HPDE6-E6E7 (cell line): ENCODE results near the gene TOR1A.
A peak's percentile ranks its signal among the peaks of the same experiment; 100 is the strongest.

Source experiments
- DNase-seq: peaks from one replicate; pipeline ENCODE4 v3.0.0; 2011; ENCODE audit warnings: missing footprints; ENCODE audit errors: extremely low spot score

The TOR1A gene

GRCh38 chr9:129823935-129824601, at the start of gene TOR1A:
TOR1A (minus strand) TSS chr9:129824136; CDS start chr9:129824085, 51 bp downstream.
- peak; percentile 80 for DNase-seq

- DNase-seq, result no peak
Measured at GRCh38 chr9:129871046-129871445, 47.1 kb upstream of the TOR1A start.

DNA sequence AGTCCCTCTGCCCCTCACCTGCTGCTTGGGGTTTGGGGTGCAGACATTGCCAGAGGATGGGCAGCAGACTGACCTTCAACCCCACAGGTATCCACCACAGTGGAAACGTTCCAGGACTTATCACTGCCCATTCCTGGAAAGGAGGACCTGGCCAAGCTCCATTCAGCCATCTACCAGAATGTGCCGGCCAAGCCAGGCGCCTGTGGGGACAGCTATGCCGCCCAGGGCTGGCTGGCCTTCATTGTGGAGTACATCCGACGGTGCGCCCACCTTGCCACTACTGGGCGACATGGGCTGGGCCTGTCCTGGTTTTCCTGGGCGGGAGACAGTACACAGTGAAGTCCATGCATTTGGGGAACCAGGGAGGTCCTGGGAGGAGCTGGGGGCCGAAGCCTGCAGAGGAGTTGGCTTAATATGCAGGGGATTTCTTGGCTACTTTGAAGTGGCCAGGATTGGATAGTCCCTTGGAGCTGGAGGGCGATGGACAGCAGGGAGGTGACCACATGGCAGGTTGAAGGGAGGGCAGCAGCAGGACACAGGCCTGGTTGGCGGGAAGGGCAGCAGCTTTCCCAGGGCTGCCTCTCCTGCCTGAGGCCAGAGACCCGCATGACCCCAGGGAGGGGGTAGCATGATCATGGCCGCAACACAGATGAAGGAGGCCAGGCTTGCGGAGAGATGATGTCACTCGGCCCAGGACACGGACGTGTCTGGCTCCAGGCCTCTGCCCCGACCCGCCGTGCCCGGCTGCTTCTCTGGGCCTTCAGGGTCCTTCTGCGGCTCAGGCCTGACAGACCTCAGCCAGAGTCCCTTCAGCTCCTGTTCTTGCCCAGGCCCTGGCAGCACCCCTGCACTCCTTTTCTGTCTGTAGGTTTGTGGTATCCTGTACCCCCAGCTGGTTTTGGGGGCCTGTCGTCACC, 45.9 kb upstream of the TOR1A start:
- DNase-seq, result no peak

DNA sequence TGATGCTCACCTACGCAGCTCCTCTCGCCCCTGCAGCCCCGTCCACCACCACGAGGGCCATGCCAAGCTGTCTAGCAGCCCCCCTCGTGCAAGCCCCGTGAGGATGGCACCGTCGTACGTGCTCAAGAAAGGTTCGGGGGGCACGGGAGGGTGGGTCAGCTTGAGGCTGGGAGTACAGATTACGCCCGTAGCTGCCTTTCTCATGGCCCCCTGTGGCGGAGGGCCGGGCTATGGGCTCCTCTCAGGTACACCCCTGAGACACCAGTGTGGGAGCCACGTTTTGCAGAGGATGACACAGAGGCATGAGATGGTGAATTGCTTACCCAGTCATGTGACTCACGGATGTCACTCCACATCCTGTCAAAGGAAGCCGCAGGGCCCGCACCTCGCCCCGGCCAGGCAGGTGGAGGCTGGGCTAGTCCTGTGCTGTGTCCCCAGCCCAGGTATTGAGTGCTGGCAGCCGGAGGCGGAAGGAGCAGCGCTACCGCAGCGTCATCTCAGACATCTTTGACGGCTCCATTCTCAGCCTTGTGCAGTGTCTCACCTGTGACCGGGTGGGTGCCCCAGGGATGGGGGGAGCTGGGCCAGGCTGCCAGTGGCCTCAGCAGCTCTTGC, 45.0 kb upstream of the TOR1A start:
- DNase-seq, result no peak

DNA sequence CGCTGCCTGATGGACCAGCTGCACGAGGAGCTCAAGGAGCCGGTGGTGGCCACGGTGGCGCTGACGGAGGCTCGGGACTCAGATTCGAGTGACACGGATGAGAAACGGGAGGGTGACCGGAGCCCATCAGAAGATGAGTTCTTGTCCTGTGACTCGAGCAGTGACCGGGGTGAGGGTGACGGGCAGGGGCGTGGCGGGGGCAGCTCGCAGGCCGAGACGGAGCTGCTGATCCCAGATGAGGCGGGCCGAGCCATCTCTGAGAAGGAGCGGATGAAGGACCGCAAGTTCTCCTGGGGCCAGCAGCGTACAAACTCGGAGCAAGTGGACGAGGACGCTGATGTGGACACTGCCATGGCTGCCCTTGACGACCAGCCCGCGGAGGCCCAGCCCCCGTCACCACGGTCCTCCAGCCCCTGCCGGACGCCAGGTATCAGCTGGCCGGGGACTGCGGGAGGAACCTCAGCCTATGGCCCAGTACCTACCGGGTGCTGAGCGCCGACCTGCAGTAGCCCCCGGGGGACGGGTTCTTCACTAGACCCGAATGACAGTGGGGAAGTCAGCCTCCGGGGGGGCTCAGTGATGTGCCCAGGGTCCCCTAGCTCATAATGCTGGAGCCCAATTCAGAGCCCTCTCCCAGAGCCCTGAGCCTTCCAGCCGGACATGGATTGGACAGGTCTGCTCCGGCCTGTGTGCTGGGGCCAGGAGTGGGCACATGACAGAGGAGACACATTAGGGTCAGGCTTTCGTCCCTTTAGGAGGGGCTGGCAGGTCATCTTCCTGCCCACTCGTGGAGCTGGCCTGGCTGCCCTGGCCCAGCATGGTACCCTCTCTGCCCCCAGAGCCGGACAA, 44.3 kb upstream of the TOR1A start:
- DNase-seq, result no peak

DNA sequence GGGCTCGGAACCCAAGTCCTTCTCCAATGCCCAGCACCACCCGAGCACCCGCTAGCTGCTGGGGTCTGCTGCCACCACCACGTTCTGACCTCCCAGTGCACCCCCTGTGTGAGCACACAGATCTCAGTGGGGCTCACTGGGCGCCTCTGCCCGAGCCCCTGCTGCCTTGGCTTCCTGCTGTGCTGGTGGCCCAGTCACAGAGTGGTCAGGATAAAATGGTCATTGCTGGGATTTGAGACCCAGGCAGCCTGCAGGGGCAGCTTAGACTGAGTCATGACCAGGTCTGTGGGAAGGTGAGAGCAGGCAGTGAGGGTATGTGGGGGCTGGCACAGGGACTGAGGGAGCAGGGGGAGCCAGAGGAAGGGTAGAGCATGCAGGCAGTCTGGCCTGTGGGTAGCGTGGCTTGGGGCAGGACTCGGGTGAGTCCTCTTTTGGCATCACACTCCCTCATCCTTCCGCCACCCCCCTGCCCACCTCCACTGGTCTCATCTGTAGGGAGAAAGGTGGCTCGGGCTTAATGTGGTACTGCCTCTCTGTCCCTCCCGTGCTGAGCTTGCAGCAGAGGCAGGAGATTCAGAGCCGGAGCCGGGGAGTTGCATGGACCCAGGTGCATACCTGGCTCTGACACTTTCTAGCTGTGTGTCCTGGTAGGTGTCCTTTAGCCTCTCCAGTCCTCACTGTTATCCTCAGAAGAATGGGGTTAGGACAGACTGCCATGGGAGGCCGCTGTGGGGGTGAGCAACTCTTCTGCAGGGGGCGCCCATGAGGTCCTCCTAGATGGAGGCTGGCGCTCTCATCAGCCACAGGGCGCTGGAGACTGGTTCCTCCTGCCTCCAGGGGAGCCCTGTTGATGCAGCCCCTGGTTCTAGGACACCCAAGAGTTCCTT, 43.4 kb upstream of the TOR1A start:
- DNase-seq, result no peak

- no peak for DNase-seq
Measured at GRCh38 chr9:129866394-129867135, 42.6 kb upstream of the TOR1A start.

DNA sequence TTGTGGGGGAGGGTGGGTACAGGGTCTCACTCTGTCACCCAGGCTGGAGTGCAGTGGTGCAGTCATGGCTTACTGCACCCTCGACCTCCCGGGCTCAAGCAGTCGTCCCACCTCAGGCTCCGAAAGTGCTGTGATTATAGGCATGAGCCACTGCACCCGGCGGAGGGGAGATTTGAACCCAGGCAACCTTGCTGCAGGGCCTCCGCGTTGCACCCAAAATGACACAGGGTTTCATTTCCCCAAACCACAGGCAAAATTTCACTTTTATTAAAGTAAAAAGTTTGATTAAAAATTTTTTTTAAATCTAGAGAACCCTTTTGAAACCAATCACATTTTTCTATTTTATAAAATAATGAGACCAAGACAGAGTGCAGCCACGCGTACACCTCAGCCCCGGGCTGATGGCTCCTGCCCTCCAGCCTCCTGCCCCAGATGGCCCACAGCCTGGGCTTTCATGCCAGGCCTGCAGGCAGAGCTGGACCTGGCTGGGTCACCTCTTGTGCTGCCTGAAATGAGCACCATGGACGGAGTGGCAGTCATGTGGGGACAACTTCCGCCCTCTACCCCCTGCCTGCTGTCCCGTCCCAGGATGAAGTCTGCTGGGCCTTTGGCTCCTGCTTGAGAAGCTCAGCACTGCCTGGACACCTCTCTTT, 41.9 kb upstream of the TOR1A start:
- DNase-seq, result no peak

DNA sequence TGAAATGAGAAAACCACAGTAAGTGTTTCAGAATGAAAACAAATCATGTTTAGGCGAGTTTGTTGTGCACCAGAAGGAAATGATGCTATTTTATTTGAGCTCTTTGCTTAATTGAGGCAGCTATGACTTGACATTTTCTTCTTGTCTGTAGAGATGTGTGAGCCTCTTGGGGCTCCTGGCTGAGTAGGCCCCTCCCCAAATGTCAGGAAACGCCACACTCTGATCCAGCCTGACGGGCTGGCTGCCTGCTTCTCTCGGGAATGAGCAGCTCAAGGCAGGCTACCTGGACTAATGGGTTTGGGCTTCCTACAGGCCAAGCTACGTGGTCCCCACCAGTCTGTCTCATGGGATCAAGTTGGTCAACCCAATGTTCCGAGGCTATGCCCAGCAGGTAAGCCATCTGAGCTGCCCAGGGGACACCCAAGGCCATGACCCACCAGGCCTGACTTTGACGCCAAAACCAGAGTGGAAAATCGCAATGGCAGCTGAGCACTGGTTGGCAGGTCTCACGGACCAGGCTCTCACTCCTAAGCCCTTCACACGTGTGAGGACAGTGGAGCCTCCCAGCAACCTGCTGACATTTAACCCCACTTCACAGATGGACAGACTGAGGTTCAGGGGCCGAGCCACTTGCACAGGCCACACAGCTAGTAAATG, 41.2 kb upstream of the TOR1A start:
- DNase-seq, result no peak

DNA sequence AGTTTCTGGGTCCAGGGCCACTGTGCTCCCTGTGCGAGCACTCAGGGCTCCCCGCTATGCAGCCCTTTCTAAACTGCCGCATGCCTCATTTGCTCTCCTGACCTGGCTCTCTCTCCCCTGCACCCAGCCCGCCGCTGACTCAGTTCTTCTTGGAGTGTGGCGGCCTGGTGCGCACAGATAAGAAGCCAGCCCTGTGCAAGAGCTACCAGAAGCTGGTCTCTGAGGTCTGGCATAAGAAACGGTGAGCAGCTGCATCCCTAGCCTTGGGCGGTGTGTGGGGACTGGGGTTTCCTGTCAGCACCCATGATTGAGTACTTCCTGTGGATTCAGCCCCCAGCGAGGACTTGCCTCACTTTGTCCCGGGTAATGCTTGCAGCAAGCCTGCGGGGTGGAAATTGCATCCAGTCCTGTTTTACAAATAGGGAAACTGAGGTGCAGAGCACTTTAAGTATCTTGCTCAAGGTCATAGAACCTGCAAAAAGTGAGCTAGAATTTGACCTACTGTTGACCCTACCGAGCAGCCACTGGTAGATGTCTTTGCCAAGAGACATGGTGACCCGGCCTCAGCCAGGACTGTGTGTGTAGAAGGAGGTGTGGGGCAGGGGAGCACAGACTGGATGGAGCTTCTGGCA, 39.2 kb upstream of the TOR1A start:
- DNase-seq, result peak; percentile 48

- DNase-seq, result no peak
Measured at GRCh38 chr9:129861447-129861827, 37.5 kb upstream of the TOR1A start.

DNA sequence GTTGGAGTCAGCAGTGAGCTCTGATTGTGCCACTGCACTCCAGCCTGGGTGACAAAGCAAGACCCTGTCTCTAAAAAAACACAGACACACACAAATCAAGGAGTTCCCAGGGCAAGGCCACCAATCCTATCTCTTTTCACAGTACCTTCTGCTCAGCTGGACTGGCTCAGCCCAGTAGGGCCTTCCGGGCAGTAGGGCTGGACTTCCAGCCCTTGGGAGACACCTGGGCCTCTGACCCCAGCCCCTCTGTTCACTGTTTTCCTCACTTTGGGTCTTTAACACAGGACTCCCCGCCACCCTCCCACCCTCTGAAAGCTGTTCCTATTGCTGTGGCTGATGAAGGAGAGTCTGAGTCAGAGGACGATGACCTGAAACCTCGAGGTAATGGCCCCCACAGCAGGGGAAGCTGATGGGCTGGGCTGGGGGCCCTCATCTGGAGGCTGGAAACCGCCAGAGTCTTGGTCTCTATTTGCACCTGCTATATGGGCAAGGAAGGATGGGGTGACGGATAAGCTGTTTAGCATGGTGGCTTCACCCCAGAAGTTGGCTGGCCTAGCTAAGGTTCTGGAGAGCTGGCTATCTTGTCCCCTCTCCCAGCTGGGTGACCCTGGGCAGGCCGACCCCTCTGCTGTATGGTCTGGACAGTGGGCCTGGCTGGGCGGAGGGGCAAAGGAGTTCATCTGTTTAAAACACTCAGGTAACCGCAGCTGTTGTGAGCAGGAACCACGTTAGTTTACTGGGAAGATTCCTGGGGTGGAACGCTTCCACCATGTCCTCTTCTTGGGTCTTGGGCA, 36.9 kb upstream of the TOR1A start:
- no peak for DNase-seq

- no peak for DNase-seq
Measured at GRCh38 chr9:129858167-129858962, 34.4 kb upstream of the TOR1A start.

DNA sequence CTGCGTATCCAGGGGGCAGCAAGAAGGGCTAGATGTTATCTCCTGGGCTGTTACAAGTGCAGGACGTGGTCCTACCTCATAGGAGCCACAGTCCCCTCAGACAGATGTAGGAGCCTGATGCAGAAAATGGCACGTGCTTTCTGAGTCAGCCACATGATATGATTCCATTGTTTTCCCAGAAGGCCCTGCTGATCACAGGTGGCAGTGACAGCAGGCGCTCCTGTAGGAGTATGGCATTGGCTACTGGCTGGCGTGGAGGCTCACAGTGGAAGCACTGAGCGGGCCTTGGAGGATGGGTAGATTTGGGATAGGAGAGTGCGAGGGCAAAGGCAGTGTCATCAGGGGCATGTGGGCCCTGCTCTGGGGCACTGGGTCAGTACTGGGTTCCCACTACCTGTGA, 33.3 kb upstream of the TOR1A start:
- no peak for DNase-seq

DNA sequence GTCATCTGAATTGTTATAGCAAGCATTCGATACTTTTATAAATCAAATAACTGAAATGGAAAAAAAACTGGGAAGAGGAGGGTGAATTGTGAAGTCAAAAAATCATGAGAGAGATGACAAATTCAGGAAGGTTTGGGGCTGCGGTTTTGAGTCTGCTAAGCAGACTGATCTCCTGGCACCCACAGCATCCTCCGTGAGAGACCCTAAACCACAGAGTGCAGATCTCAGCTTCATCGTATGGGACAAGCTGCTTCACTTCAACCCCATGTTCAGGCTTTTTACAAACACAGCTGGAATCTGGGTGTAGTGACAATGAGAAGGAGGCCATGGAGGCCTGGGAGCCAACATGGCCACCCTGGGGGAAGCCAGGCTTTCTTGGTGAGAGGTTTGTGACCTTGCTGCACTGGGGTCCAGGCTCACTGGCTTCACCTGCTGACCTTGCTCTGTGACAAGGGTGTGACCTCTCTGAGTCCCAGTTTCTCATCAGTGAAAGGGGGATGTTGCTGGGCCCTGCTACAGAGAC, 30.7 kb upstream of the TOR1A start:
- no peak for DNase-seq

DNA sequence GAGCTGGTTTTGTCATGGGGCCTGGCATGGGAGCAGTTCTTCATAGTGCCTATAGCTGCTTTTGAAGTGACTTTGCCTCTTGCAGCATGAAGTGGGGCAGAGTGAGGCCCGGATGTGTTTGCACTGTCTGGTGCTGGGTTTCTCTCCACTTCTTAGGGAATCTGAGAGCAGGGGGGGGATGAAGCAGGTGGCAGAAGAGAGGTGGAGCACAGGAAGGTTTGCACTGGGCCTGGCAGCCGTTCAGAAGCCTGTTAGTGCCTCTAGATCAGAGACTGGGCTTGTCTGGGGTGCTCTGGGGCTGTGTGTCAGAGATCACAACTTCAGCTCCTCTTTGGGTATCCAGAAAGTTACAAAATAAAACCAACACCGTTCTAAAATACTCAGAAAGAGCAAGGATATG, 29.7 kb upstream of the TOR1A start:
- DNase-seq, result no peak

- no peak for DNase-seq
Measured at GRCh38 chr9:129852579-129852978, 28.6 kb upstream of the TOR1A start.
